Caco-2 (cell line): Measurements from ENCODE around the gene CEBPG. TPM values are rescaled to one million over a fixed set of nuclear protein-coding genes. Genes with fewer than 3 reads are reported as not detected.

Source experiments
- BruUV-seq: library from RNA; stranded (reverse); fragments of 400-500 nt; replicated peaks from 2 replicates; lab custom pipeline; 2021; lab: Mats Ljungman, UMichigan
- CTCF ChIA-PET: fragments of 300-600 bp; sonication (Branson Sonifier 250); formaldehyde crosslinking; loops from one replicate; lab custom pipeline; 2022; ENCODE audit warnings: antibody characterized with exemption; lab: Charles Lee
- POLR2A ChIA-PET: fragments of 300-600 bp; sonication (Branson Sonifier 250); formaldehyde crosslinking; loops from one replicate; lab custom pipeline; 2022; ENCODE audit warnings: antibody characterized with exemption; lab: Charles Lee
- DNase-seq, 2 experiments: peaks; one replicate each; pipeline versions ENCODE4 v3.0.0 to v3.0.0-alpha.2; 2020 to 2022
- H3K27me3 ChIP-seq: replicated peaks from 2 replicates; pipeline ENCODE4 v1.6.0; 2011; ENCODE audit warnings: low read length; ENCODE audit not compliant: control insufficient read depth, insufficient read depth
- H3K36me3 ChIP-seq: 2 replicates; pipeline ENCODE4 v1.5.1; 2011; ENCODE audit warnings: low read length; ENCODE audit not compliant: control insufficient read depth, insufficient read depth
- H3K4me1 ChIP-seq: fragments of 250-450 bp; sonication (Bioruptor Pico); 2 replicates; pipeline ENCODE4 v1.5.1; 2020; ENCODE audit warnings: mild to moderate bottlenecking
- H3K4me3 ChIP-seq: 2 replicates; pipeline ENCODE4 v1.5.1; 2011; ENCODE audit warnings: low read depth, mild to moderate bottlenecking, control low read depth, low read length
- H3K9me3 ChIP-seq: fragments of 250-450 bp; sonication (Bioruptor Pico); 2 replicates; pipeline ENCODE4 v1.5.1; 2020; ENCODE audit warnings: mild to moderate bottlenecking, moderate library complexity
- H3K27ac Mint-ChIP-seq: one replicate; pipeline ENCODE4 v1.8.0; 2022; ENCODE audit warnings: mixed read lengths; ENCODE audit not compliant: unreplicated experiment
- H3K27me3 Mint-ChIP-seq: one replicate; pipeline ENCODE4 v1.8.0; 2022; ENCODE audit warnings: mixed read lengths; ENCODE audit not compliant: insufficient read depth, unreplicated experiment
- H3K36me3 Mint-ChIP-seq: one replicate; pipeline ENCODE4 v1.8.0; 2022; ENCODE audit warnings: mild to moderate bottlenecking, mixed read lengths; ENCODE audit not compliant: insufficient read depth, unreplicated experiment
- H3K4me1 Mint-ChIP-seq: one replicate; pipeline ENCODE4 v1.8.0; 2022; ENCODE audit warnings: low read depth, mixed read lengths; ENCODE audit not compliant: unreplicated experiment
- H3K4me3 Mint-ChIP-seq: one replicate; pipeline ENCODE4 v1.8.0; 2022; ENCODE audit warnings: mild to moderate bottlenecking, moderate library complexity, mixed read lengths; ENCODE audit not compliant: unreplicated experiment
- H3K9me3 Mint-ChIP-seq: one replicate; pipeline ENCODE4 v1.8.0; 2022; ENCODE audit warnings: mixed read lengths; ENCODE audit not compliant: unreplicated experiment
- CTCF ChIP-seq, 2 experiments: fragments of 200-600 bp in 1 of 2; IDR thresholded peaks; 1 replicate in 1 of 2; 2 replicates in 1 of 2; pipeline versions ENCODE4 v1.5.1 to v1.8.0; 2011 to 2022; ENCODE audit warnings: antibody characterized with exemption in 1 of 2, control low read depth in 1 of 2, inconsistent platforms in 1 of 2, low read depth in 1 of 2, low read length in 1 of 2, mild to moderate bottlenecking in 1 of 2, moderate library complexity in 1 of 2; ENCODE audit not compliant: insufficient read depth in 1 of 2, severe bottlenecking in 1 of 2, unreplicated experiment in 1 of 2
- intact Hi-C: fragments of 100-400 bp; cut with micrococcal nuclease; formaldehyde crosslinking; loops from one replicate; pipeline ENCODE4 v1.10.0; 2022; ENCODE audit not compliant: unreplicated experiment
- total RNA-seq: library from RNA; stranded (reverse); gene quantifications from 2 replicates; pipeline ENCODE4 v1.2.3, GENCODE V29; 2022

Gene CEBPG
- total RNA-seq, 1 experiment from 2014 or later, result 79.4 TPM

GRCh38 chr19:33348301-33349010 lies 25.1 kb upstream of the CEBPG start:
- no peak overlapping the region for H3K27ac Mint-ChIP-seq
- H3K27me3 ChIP-seq, result no peaks in the 10 kb centered on the region
- H3K27me3 Mint-ChIP-seq, result no peaks in the 10 kb centered on the region
- H3K9me3 Mint-ChIP-seq, result no peaks in the 10 kb centered on the region
- H3K4me1 Mint-ChIP-seq, result no peaks in the 10 kb centered on the region
- CTCF ChIA-PET, result interaction anchor here (1.5 kb wide), 1 partner anchor 56 kb away, joined by 3 read pairs; no protein-coding TSS in a partner anchor
- BruUV-seq, result no TSS peak
- H3K4me1 ChIP-seq, result no peaks in the 10 kb centered on the region
- H3K4me3 ChIP-seq, result no peak overlapping the region
- POLR2A ChIA-PET, result no interaction called here
- no peak overlapping the region for H3K4me3 Mint-ChIP-seq
- DNase-seq, result no peak
- intact Hi-C loops, result no loop called here
- no peaks in the 10 kb centered on the region for H3K36me3 Mint-ChIP-seq
- no peaks in the 10 kb centered on the region for H3K9me3 ChIP-seq
- no peaks in the 10 kb centered on the region for H3K36me3 ChIP-seq
- no peak for TF ChIP-seq CTCF (IDR thresholded peaks at IDR 0.05; ENCODE audit: insufficient read depth in 1 of 2, low read depth in 1 of 2, low read length in 1 of 2, severe bottlenecking in 1 of 2, unreplicated experiment in 1 of 2)

GRCh38 chr19:33349319-33350289 lies 23.9 kb upstream of the CEBPG start:
- POLR2A ChIA-PET, result no interaction called here
- intact Hi-C loops, result no loop called here
- H3K9me3 Mint-ChIP-seq, result no peaks in the 10 kb centered on the region

More at GRCh38 chr19:33349319-33350289, 23.9 kb upstream of the CEBPG start:
- Mint-ChIP-seq H3K4me3 (no peak overlapping the region), H3K27ac (no peak overlapping the region), H3K4me1 (no peaks in the 10 kb centered on the region), H3K36me3 (no peaks in the 10 kb centered on the region), H3K27me3 (no peaks in the 10 kb centered on the region)
- no peak overlapping the region for H3K4me3 ChIP-seq
- H3K9me3 ChIP-seq, result no peaks in the 10 kb centered on the region; the same call in 1 of the 2 replicates
- H3K36me3 ChIP-seq, result no peaks in the 10 kb centered on the region
- H3K27me3 ChIP-seq, result no peaks in the 10 kb centered on the region
- CTCF ChIA-PET, result interaction anchor here (1.5 kb wide), 1 partner anchor 54 kb away, joined by 3 read pairs; no protein-coding TSS in a partner anchor
- TF ChIP-seq CTCF (IDR thresholded peaks at IDR 0.05; ENCODE audit: insufficient read depth in 1 of 2, low read depth in 1 of 2, low read length in 1 of 2, severe bottlenecking in 1 of 2, unreplicated experiment in 1 of 2), result no peak
- no TSS peak for BruUV-seq
- no peak for DNase-seq
- no peaks in the 10 kb centered on the region for H3K4me1 ChIP-seq
